SKM-1 (cell line): ENCODE results near the gene TWNK.
A peak's percentile ranks its signal among the peaks of the same experiment; 100 is the strongest.

Experiments used
- DNase-seq: peaks from one replicate; lab custom pipeline; 2025; ENCODE audit not compliant: unreplicated experiment; lab: John Stamatoyannopoulos, UW

Gene TWNK

DNA sequence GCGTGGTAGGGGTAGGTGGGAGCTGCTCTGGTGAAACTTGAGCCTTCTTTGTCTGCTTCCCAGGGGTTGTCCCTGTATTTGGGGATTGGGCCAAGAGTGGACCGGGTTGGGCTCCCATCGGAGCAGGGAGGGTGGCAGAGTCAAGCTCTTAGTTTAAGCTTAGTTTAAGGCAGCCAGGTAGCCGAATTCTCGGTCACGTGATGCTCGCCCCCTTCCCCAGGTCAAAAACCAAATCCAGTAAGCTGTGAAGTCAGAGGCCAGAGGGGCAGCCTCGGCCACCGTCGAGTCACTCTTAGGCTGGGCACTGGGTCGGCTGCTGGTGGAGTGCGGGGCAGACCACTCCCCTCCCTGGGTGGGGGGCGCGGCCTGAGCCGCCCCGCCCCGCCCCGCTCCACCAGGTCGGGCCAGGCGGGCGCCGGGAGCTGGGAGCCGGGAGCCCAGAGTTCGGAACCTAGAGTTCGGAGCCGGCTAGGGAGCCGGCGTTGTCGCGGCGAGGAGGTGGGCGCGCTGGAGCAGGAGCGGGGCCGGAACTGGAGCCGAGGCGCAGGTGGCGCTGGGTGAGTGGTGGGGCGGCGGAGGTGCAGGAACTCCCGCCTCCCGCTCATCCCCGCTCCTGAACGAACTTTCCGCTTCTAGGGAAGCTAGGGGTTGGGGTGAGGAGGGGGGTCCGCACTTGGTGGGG, 9.5 kb downstream of the TWNK start:
- no peak for DNase-seq

- DNase-seq = peak; percentile 69
Observed at GRCh38 chr10:100997360-100998182, 10.2 kb downstream of the TWNK start.

GRCh38 chr10:100998183-100998990, 11.0 kb downstream of the TWNK start:
- DNase-seq = peak; percentile 16

DNA sequence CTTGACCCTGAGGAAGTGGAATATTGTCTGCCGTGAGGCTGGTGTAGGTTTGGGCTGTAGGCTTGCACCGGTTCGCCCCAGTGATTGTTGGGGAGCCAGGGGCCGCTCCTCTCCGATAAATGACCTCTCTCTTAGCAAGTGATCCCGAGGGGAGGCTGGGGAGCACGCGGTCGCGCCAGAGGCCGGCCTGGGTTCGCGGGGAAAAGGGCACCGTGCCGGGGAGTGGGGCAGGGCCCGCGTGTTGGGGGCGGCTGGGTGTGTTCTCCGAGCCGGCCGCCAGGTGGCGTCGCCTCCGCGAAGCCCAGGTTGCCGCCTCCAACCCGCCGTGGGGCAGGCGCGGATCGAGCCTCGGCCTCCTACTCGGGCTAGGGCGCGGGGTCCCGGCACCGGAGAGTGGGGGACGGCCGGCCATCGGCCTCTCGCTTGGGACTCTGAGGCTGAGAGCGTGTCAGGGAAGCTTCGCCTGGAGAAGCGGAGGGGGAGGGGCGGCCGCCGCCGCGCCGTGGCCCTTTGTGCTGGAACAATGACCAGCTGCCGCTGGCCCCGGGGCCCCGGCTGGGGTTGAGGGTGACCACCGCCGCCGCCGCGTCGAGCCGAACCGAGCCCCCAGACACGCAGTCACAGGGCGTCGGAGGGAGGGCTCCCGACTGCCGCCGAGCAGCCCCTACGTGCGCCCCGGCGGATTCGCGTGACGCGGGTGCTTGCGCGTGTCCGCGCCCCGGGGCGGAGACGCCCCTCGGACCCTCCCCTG, 11.8 kb downstream of the TWNK start:
- peak; percentile 8 for DNase-seq

DNA sequence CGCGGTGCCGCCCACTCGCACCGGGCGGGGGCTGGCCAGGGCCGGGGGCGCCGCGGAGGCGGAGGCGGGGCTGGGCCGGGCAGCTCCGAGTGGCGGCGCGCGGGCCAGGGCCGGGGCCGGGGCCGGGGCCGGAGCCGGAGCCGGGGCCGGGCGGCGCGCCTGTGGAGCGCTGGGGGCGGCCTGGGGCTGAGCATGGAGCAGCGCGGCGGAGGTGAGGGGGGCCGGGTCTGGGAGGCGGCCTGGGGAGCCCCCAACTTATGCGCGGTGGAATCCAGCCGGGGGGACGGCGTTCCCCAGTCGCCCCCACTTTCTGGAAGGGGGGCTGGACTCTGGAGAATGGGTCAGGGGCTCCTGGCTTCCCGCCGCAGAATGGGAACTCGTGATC, 12.4 kb downstream of the TWNK start, which contains the start of gene LZTS2:
Gene LZTS2, plus strand, starts transcription at position 67 of the 385 bp plus-strand sequence. CDS start 2,731 bp downstream, outside the sequence.
- no peak for DNase-seq

GRCh38 chr10:101000127-101000914, 13.0 kb downstream of the TWNK start:
- no peak for DNase-seq

- DNase-seq = no peak
Observed at GRCh38 chr10:101000915-101001658, 13.7 kb downstream of the TWNK start.

DNA sequence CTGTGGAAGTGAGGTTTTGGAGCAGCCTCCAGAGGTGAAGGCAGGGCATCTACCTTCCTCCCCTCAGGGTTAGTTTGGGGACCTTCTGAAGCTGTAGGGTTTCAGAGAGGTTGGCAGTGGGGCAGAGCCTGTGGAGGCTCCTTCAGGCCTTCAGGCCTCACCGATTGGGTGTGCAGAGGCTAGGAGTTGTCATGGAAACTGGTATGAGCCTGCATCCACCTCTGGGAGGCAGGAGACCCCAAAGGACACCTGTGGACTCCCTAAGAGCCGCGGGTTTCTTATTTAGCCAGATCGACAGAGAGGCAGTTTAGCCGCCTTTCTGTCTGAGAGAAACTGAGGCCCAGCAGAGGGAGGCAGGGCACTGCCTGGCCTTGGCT, 14.3 kb downstream of the TWNK start:
- no peak for DNase-seq

GRCh38 chr10:101002456-101002855, 15.1 kb downstream of the TWNK start:
- DNase-seq = no peak

DNA sequence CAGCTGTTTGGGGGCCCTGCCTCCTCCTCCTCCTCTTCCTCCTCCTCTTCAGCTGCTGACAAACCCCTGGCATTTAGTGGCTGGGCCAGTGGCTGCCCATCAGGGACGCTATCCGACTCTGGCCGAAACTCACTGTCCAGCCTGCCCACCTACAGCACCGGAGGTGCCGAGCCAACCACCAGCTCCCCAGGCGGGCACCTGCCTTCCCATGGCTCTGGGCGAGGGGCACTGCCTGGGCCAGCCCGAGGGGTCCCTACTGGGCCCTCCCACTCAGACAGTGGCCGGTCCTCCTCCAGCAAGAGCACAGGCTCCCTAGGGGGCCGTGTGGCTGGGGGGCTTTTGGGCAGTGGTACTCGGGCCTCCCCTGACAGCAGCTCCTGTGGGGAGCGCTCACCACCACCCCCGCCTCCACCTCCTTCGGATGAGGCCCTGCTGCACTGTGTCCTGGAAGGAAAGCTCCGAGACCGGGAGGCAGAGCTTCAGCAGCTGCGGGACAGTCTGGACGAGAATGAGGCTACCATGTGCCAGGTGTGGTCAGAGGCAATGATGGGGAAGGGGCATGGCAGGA, 16.4 kb downstream of the TWNK start:
- no peak for DNase-seq

GRCh38 chr10:101005361-101005760, 18.0 kb downstream of the TWNK start:
- no peak for DNase-seq

- DNase-seq = no peak
Observed at GRCh38 chr10:101005869-101006567, 18.7 kb downstream of the TWNK start.

GRCh38 chr10:101006593-101007098, 19.3 kb downstream of the TWNK start:
- no peak for DNase-seq

DNA sequence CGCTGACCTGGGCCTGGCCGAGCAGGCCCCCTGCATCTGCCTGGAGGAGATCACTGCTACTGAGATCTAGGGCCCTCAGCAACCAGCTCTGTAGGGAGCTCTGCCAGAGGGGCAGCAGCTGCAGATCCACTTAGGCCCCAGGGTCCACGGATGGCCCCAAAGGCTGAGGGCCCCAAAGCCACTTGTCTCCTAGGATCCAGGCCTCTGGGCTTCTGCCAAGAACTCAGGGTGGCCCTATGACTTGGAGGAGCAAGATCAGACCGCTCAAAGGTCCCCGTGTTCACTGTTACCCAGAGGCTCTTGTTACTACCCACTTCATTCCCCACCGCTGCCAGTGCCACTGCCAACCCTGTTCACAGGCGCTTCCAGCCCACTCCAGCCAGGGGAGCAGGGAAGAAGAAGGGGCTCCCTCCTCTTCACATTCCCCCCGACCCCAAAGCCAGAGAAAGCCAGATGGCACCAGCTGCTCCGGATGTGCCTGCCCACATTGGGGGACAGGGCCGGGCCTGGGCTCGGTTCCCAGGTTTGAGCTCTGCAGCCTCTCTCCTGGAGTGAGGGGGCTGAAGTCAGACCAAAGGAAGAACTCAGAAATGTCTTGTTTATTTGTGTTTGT, 19.9 kb downstream of the TWNK start:
- DNase-seq = no peak

GRCh38 chr10:101007915-101008822, 20.8 kb downstream of the TWNK start:
- no peak for DNase-seq

GRCh38 chr10:101008823-101009423, 21.6 kb downstream of the TWNK start:
- DNase-seq = no peak
